Immature natural killer cell (primary cell): ENCODE data around the gene HOXD9. TPM values are rescaled to one million over a fixed set of nuclear protein-coding genes. Genes with fewer than 3 reads are reported as not detected.

Experiments
- DNase-seq, 3 donors: peaks; one replicate each; pipeline ENCODE4 v3.0.0; 2022; ENCODE audit warnings: mixed read lengths in 1 of 3
- H3K27ac Mint-ChIP-seq, 6 donors: one replicate each; pipeline ENCODE4 v1.8.0; 2020; ENCODE audit warnings: mixed read lengths in 6 of 6, mild to moderate bottlenecking in 5 of 6, inconsistent platforms in 4 of 6, moderate library complexity in 3 of 6
- H3K27me3 Mint-ChIP-seq, 3 donors: one replicate each; pipeline ENCODE4 v1.8.0; 2020 to 2021; ENCODE audit warnings: low read depth in 3 of 3, mild to moderate bottlenecking in 3 of 3, mixed read lengths in 3 of 3, moderate library complexity in 3 of 3, inconsistent platforms in 1 of 3
- H3K36me3 Mint-ChIP-seq, 3 donors: one replicate each; pipeline ENCODE4 v1.8.0; 2020; ENCODE audit warnings: mixed read lengths in 3 of 3, inconsistent platforms in 2 of 3, mild to moderate bottlenecking in 2 of 3
- H3K4me1 Mint-ChIP-seq, 2 donors: one replicate each; pipeline ENCODE4 v1.8.0; 2020; ENCODE audit warnings: inconsistent platforms in 2 of 2, mild to moderate bottlenecking in 2 of 2, mixed read lengths in 2 of 2, moderate library complexity in 1 of 2
- H3K4me3 Mint-ChIP-seq, 5 donors: one replicate each; pipeline ENCODE4 v1.8.0; 2020; ENCODE audit warnings: mild to moderate bottlenecking in 5 of 5, mixed read lengths in 5 of 5, inconsistent platforms in 3 of 5, moderate library complexity in 3 of 5
- H3K9me3 Mint-ChIP-seq, 6 donors: one replicate each; pipeline ENCODE4 v1.8.0; 2020; ENCODE audit warnings: mild to moderate bottlenecking in 6 of 6, mixed read lengths in 6 of 6, inconsistent platforms in 4 of 6, moderate library complexity in 3 of 6
- polyA plus RNA-seq, 3 donors: library from polyadenylated mRNA; unstranded; fragments of 300-500 nt; fragmentation: Illumina TruSeq; gene quantifications; one replicate each; pipeline ENCODE4 v1.2.3, GENCODE V29; 2021

HOXD9 gene
- polyA plus RNA-seq, 3 donors from 2014 or later = not detected

GRCh38 chr2:176112375-176113302, 9.9 kb upstream of the HOXD9 start:
- DNase-seq = no peak
- Mint-ChIP-seq H3K4me3 (no peak overlapping the region), H3K4me1 (peaks cover 5 to 11% of the 10 kb centered on the region in 2 donors), H3K27ac (peak overlapping the region in 1 of 6 donors; percentile 17), H3K9me3 (peaks cover 0 to 20% (median 2%) of the 10 kb centered on the region in 6 donors), H3K27me3 (peaks cover 47 to 82% (median 73%) of the 10 kb centered on the region in 3 donors), H3K36me3 (peaks cover 0 to 4% (median 4%) of the 10 kb centered on the region in 3 donors)

GRCh38 chr2:176114120-176114929, 8.2 kb upstream of the HOXD9 start:
- no peak for DNase-seq
- H3K27ac Mint-ChIP-seq = no peak overlapping the region
- H3K9me3 Mint-ChIP-seq = peaks cover 0 to 29% (median 5%) of the 10 kb centered on the region in 6 donors
- peaks cover 0 to 11% (median 6%) of the 10 kb centered on the region in 3 donors for H3K36me3 Mint-ChIP-seq
- no peak overlapping the region for H3K4me3 Mint-ChIP-seq
- peaks cover 49 to 86% (median 75%) of the 10 kb centered on the region in 3 donors for H3K27me3 Mint-ChIP-seq
- peaks cover 5 to 9% of the 10 kb centered on the region in 2 donors for H3K4me1 Mint-ChIP-seq

- Mint-ChIP-seq H3K27ac (no peak overlapping the region), H3K4me1 (peaks cover 4 to 6% of the 10 kb centered on the region in 2 donors), H3K27me3 (peaks cover 45 to 83% (median 72%) of the 10 kb centered on the region in 3 donors), H3K36me3 (peaks cover 0 to 9% (median 6%) of the 10 kb centered on the region in 3 donors), H3K9me3 (peaks cover 3 to 27% (median 5%) of the 10 kb centered on the region in 6 donors), H3K4me3 (no peak overlapping the region)
- no peak for DNase-seq
Measured at GRCh38 chr2:176114930-176115625, 7.4 kb upstream of the HOXD9 start.

GRCh38 chr2:176115883-176116813, 6.4 kb upstream of the HOXD9 start, which contains the start of gene HOXD10:
Gene HOXD10 (plus strand): TSS chr2:176116778. CDS start chr2:176116834, 56 bp downstream.
- peaks cover 3 to 35% (median 4%) of the 10 kb centered on the region in 6 donors for H3K9me3 Mint-ChIP-seq
- H3K27ac Mint-ChIP-seq = no peak within 1 kb of the TSS

GRCh38 chr2:176117162-176117822, 5.2 kb upstream of the HOXD9 start:
- H3K36me3 Mint-ChIP-seq = peaks cover 0 to 9% (median 6%) of the 10 kb centered on the region in 3 donors
- no peak overlapping the region for H3K27ac Mint-ChIP-seq
- peaks cover 47 to 75% (median 66%) of the 10 kb centered on the region in 3 donors for H3K27me3 Mint-ChIP-seq
- H3K4me1 Mint-ChIP-seq = peaks cover 4 to 6% of the 10 kb centered on the region in 2 donors
- peak overlapping the region in 1 of 5 donors; percentile 54 for H3K4me3 Mint-ChIP-seq
- peaks cover 3 to 38% (median 4%) of the 10 kb centered on the region in 6 donors for H3K9me3 Mint-ChIP-seq
- DNase-seq = no peak

More at GRCh38 chr2:176115883-176116813, 6.4 kb upstream of the HOXD9 start, which contains the start of gene HOXD10:
- no peak for DNase-seq
- peak within 1 kb of the TSS in 1 of 5 donors; percentile 54 for H3K4me3 Mint-ChIP-seq
- peaks cover 0 to 9% (median 6%) of the 10 kb centered on the region in 3 donors for H3K36me3 Mint-ChIP-seq
- peaks cover 47 to 82% (median 72%) of the 10 kb centered on the region in 3 donors for H3K27me3 Mint-ChIP-seq
- H3K4me1 Mint-ChIP-seq = peaks cover 4 to 6% of the 10 kb centered on the region in 2 donors

GRCh38 chr2:176117823-176118371, 4.6 kb upstream of the HOXD9 start:
- H3K4me3 Mint-ChIP-seq = peak overlapping the region in 3 of 5 donors; percentile 8 to 75 (median 25)

GRCh38 chr2:176118601-176119339, 3.7 kb upstream of the HOXD9 start:
- H3K27ac Mint-ChIP-seq = no peak overlapping the region
- H3K4me3 Mint-ChIP-seq = peak overlapping the region in 3 of 5 donors; percentile 39 to 75 (median 63)
- peaks cover 0 to 9% (median 6%) of the 10 kb centered on the region in 3 donors for H3K36me3 Mint-ChIP-seq
- H3K27me3 Mint-ChIP-seq = peaks cover 49 to 69% (median 59%) of the 10 kb centered on the region in 3 donors
- H3K4me1 Mint-ChIP-seq = peaks cover 9% of the 10 kb centered on the region in 2 donors
- no peak for DNase-seq
- peaks cover 0 to 38% (median 4%) of the 10 kb centered on the region in 6 donors for H3K9me3 Mint-ChIP-seq

More at GRCh38 chr2:176117823-176118371, 4.6 kb upstream of the HOXD9 start:
- H3K27ac Mint-ChIP-seq = no peak overlapping the region
- H3K9me3 Mint-ChIP-seq = peaks cover 3 to 38% (median 4%) of the 10 kb centered on the region in 6 donors
- peaks cover 49 to 72% (median 63%) of the 10 kb centered on the region in 3 donors for H3K27me3 Mint-ChIP-seq
- peaks cover 6% of the 10 kb centered on the region in 2 donors for H3K4me1 Mint-ChIP-seq
- H3K36me3 Mint-ChIP-seq = peaks cover 0 to 9% (median 6%) of the 10 kb centered on the region in 3 donors
- no peak for DNase-seq

- H3K9me3 Mint-ChIP-seq = peaks cover 0 to 34% (median 4%) of the 10 kb centered on the region in 6 donors
- no peak for DNase-seq
- no peak overlapping the region for H3K4me3 Mint-ChIP-seq
- peaks cover 57 to 68% (median 62%) of the 10 kb centered on the region in 3 donors for H3K27me3 Mint-ChIP-seq
- H3K27ac Mint-ChIP-seq = no peak overlapping the region
- H3K4me1 Mint-ChIP-seq = peaks cover 11% of the 10 kb centered on the region in 2 donors
- peaks cover 0 to 9% (median 6%) of the 10 kb centered on the region in 3 donors for H3K36me3 Mint-ChIP-seq
Measured at GRCh38 chr2:176120364-176121189, 1.9 kb upstream of the HOXD9 start.

GRCh38 chr2:176121190-176122051, 1.1 kb upstream of the HOXD9 start:
- Mint-ChIP-seq H3K27ac (no peak overlapping the region), H3K27me3 (peaks cover 56 to 67% (median 64%) of the 10 kb centered on the region in 3 donors), H3K4me3 (peak overlapping the region in 1 of 5 donors; percentile 38), H3K4me1 (peaks cover 11% of the 10 kb centered on the region in 2 donors), H3K36me3 (peaks cover 0 to 9% (median 6%) of the 10 kb centered on the region in 3 donors), H3K9me3 (peaks cover 0 to 32% (median 4%) of the 10 kb centered on the region in 6 donors)
- no peak for DNase-seq
